ENCODE measurements around the gene PIP5K1A.
"Not testable (repeated sequence)": the region's sequence is repeated elsewhere in the genome, so short reads cannot be mapped to it uniquely, and the experiment has no call there.

The PIP5K1A gene, protein sequence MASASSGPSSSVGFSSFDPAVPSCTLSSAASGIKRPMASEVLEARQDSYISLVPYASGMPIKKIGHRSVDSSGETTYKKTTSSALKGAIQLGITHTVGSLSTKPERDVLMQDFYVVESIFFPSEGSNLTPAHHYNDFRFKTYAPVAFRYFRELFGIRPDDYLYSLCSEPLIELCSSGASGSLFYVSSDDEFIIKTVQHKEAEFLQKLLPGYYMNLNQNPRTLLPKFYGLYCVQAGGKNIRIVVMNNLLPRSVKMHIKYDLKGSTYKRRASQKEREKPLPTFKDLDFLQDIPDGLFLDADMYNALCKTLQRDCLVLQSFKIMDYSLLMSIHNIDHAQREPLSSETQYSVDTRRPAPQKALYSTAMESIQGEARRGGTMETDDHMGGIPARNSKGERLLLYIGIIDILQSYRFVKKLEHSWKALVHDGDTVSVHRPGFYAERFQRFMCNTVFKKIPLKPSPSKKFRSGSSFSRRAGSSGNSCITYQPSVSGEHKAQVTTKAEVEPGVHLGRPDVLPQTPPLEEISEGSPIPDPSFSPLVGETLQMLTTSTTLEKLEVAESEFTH

DNA sequence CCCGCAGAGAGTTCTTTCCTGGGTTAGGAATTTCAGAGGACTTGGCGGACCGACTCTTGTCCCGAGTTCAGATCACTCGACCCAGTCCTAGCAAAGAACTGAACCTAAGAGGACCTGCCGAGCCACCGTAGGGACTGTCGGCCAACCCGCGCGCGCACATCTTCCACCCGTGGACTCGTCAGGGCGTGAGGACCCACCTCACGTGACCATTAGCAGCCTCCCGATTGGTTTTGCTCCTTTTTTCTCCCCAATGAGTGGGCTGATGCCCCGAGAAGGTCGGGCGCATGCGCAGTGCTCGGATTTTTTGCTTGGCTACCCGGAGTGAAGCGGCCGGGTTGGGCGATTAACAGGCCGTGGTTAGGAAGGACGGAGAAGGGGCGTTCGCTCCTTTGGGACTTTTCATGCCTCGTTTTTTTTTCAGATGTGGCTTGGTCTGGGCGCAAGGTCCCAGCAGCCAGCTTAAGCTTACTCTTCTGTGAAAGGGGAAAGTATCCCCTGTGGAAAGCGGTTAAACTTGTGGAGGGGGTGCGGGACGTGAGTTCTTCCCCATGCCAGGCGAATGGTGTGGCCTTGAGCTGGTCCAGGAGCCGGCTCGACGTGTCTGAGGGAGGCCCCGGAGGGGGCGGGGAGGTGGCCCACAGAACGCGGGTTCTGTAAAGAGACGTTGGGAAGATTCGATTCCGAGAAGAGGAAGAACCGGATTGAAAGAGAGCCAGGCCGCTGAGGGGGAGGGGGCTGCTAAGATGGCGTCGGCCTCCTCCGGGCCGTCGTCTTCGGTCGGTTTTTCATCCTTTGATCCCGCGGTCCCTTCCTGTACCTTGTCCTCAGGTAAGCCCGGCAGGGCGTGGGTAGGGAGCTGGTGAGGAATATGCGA, at the start of gene PIP5K1A:
Gene PIP5K1A (plus strand): TSS at position 299 of the 874 bp plus-strand sequence. CDS start 445 bp downstream, at position 744.
- DNase-seq = peak; percentile 99

DNA sequence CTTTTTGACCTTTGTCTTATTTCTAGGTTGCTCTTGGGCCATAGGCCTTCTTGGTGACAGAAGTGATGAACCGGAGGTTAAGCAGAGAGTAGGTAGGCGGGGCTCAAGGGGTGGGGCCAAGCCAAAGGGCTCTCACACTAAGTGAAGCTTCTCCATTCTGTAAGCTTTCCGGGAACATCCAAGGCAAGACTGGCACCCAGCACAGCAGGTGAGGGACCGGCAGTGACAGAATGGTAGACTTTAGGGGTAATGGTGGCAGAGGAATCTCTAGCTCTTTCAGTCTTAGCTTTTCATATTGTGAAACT, 41.9 kb upstream of the PIP5K1A start, which contains the start of gene TNFAIP8L2:
Gene TNFAIP8L2 (plus strand): TSS at position 135 of the 305 bp plus-strand sequence. CDS start 2,049 bp downstream, outside the sequence.
- peak; percentile 76 for DNase-seq

DNA sequence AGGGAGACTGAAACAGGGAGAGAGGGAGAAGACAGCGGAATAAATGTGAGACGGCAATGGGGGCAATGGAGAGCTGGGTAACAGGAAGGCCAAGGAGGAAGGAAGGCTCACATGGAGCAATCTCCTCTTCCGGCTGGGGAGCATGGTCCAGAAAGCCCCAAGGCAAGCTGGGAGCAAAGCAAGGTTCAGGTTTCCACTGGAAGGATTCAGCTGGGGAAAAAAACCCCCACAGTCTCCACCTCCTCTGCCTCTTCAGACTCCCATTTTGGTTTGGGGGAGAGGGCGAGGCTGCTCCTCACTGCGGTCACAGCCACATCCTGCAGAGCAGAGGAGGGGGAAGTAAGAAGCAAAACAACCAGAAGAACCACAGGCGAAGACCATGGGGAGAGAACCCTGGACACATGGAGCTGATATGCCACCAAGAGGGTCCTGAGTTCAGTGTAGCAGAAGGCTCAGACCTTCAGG, 41.3 kb upstream of the PIP5K1A start:
- peak; percentile 45 for DNase-seq

DNA sequence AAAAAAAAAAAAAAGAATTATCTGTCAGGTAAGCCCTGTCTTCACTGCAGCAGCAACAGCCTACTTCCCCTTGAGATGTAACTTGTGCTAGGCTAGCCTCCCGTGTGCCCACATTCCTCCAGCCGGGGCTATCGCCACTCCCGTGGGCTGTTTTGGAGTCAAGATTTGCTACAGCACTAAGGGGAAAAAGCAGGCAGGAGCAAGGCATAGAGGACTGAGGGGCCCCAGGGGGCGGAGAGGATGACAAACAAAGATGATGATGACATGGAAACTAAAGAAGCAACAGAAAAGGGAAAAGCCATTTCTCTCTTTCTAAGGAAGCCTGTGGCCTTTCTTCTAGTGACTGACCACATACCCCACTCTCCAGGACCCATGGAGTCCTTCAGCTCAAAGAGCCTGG, 40.0 kb upstream of the PIP5K1A start:
- DNase-seq = peak; percentile 57

DNA sequence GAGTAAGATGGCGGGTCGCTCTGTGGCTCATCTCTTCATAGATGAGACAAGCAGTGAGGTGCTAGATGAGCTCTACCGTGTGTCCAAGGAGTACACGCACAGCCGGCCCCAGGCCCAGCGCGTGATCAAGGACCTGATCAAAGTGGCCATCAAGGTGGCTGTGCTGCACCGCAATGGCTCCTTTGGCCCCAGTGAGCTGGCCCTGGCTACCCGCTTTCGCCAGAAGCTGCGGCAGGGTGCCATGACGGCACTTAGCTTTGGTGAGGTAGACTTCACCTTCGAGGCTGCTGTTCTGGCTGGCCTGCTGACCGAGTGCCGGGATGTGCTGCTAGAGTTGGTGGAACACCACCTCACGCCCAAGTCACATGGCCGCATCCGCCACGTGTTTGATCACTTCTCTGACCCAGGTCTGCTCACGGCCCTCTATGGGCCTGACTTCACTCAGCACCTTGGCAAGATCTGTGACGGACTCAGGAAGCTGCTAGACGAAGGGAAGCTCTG, 39.6 kb upstream of the PIP5K1A start:
- peak; percentile 13 for DNase-seq

DNA sequence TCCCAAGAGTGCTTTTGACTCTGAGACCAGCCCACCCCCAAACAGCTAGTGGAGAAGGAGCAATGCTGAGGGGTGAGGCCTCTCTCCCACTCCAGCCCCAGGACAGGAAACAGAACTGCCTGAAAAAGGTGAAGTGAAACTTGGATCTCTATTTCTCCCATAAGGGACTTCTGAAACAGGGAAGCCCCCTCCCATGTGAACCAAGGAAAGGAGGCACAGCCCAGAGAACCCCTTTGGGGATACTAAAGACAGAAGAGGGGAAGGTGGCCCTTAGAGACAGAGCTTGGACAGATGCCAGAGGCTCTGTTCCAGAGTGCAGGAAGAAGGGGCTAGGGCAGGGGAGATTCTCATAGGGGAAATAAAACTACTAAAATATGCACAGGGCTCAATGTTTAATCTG, 39.0 kb upstream of the PIP5K1A start:
- DNase-seq = no peak

DNA sequence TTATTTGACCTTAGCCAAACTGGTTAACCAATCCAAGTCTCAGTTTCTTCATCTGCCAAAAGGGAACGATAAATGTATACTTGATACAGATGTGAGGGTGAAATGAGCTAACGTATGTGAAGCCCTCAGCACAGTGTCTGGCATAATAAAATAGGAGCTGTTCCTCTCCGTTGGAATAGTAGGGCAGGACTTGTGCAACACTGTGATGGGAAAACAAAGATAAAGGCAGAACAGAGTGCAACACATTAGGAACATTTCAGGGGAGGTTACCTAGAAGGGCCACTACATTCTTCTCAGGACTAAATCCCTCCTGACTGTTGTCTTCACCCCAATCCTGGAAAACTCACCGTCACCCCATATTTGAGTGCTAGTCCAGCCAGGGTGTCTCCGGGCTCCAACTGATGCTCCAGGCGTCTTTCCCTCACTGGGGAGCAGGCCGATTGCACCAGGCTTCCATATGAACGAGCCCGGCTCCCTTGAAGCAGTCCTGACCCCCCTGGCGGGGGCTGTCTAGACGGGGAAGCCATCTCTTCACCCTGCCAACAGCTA, 33.5 kb upstream of the PIP5K1A start:
- no peak for DNase-seq

DNA sequence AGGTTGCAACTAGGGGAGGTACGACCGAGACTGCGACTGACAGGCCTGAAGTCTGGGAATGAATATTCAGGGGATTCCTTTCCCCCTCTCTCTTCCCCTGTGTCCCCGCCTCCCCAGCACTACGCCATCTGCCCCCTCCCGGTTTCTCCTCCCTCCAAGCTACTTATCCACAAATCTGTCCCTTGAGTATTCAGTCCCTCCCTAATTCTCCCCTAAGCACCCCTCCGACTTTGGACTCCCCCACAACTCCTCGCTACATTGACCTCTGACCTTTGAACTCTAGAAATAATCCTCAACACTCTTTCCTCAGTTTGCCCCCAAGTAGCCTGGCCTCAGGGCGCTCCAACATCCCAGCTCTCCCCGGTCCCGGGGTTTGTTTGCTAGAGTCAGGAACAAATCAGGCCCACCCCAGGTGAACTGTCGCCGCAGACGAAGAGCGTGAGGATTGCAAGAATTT, 33.0 kb upstream of the PIP5K1A start:
- peak; percentile 9 for DNase-seq

DNA sequence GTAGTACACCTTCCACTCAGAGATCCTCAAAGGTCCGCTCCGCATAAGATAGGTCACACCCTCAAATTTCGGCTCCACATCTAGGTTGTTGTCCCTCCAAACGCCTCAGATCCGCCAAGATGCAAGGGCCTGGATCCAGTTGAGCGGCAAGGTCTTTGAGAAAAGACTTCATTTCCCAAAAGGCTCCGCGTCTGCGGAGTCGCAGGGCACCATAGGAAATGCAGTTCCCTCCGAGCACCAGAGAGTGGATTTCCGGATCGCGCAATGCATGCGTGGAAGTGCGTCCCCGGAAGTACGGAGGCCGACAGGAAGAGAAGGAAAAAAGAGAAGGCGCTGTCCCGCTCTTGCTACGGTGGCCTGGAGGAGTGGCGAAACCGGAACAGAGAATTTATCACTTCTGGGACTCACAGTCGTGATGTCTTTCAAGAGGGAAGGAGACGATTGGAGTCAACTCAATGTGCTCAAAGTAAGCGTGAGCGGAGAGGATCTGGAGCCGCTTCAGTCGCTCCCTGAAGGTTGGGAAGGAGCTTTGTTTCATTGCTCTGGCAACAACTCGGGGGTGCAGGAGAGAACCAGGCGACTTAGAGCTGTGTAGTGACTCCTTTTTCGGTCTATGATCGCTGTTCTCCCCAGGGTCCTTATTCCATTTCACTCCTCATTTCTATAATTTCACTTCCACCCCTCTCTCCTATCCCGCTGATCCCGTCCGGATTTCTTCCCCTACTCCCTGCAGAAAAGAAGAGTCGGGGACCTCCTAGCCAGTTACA, 32.4 kb upstream of the PIP5K1A start, which contains the start of the genes LYSMD1 and SCNM1:
Gene LYSMD1 (minus strand): TSS at position 165 of the 767 bp plus-strand sequence. CDS start 644 bp downstream, outside the sequence.
Gene SCNM1 (plus strand): TSS at position 407 of the 767 bp plus-strand sequence. CDS start 9 bp downstream, at position 416.
- DNase-seq = peak; percentile 92

DNA sequence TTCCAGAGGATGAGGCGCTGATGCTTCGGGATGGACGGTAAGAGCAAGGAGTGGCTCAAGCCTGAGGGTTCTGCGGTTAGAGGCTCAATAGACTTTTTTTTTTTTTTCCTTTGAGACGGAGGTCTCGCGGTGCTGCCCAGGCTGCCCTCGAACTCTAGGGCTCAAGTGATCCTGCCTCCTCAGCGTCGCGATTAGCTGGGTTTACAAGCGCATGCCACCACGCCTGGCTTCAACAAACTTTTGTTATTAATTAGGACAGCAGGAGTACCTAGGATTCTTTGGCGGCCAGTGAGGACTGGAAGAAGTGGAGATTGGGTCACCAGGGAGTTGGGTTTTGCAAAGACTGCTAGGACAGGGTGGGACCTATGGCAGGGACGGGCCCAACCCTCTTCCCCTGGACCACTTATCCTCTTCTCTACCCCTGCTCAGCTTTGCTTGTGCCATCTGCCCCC, 31.8 kb upstream of the PIP5K1A start:
- no peak for DNase-seq

DNA sequence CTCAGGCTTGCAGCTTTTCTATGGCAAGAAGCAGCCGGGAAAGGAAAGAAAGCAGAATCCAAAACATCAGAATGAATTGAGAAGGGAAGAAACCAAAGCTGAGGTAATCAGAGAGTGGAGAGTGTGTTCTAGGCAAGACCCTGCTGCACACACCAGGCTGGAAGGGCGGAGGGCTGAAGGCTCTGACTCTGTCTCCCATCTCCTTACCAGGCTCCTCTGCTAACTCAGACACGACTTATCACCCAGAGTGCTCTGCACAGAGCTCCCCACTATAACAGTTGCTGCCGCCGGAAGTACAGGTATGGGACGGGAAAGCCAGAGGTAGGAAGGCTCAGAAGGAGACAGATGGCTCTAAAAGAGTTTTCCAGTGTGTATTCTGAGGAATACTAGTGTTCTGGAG, 31.2 kb upstream of the PIP5K1A start:
- DNase-seq = no peak

DNA sequence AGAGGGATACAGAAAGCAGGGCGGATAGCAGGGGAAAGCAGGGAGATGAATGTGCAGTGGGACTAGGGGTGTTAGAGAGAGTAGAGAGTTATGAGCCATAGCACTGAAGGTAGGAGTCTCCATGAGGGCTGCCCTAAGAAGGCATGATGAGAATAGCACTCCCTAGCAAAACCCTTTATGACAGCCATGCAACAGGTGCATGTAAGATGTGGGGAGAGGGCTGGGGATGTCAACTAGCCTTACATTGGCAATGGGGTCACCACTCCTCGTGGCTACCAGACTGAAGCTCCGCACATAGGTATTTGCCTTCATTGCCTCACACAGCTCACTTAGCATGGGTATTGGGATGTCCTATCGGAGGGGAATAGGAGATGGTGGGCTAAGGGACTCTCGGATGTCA, 27.2 kb upstream of the PIP5K1A start:
- DNase-seq = no peak

DNA sequence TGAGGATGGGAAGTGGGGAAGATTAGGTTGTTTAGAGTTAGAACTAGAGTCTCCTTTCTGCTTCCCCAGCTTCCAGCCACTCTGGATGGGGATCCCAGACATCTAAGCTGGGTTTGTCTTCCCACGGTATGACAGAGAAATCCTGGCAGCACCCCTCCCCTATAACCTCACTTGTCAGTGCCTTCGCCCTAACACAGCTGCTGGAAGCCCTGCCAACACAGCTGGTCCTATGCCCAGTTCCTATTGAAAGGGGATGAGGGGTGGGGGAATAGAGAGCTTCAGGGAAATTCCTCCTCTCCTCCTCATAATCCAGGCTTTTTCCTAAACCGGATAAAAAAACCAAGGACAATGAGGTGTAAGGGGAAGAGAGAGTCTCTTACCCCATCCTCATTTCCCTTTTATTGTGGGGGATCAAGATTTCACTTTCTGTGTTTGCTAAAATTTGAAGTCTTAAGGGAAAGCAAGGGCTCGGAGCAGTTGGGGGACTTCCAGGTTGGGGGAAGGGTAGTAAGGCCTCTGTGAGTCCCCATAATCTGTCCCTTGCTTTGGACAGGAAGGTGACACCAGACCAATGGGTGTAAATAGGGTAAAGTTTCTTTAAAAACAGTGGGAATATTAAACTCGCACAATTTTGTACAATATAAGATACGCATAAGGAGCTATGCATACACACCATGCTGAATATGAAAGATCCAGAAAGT, 23.2 kb upstream of the PIP5K1A start:
- no peak for DNase-seq

DNA sequence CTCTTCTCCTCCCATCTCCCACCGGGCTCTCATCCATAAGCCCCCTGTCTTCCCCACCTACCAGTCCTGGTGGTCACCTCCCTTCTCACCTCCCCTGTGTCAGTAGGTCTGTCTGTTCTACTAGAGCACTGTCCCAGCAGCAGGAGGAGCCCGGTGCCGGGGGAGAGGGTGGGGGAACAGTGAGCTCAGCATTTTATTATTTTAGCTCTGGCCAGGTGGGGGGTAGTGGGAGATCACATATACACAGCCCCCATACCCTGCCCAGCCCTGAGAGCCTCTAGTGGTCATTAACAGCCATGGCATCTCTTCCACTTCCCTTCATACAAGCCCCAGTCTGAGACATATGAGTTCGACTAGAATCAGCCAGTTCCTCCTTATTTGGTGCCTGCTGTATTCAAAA, 22.5 kb upstream of the PIP5K1A start, which contains the start of gene TMOD4:
Gene TMOD4 (minus strand): TSS at position 119 of the 400 bp plus-strand sequence. CDS start 1,106 bp downstream, outside the sequence.
- no peak for DNase-seq

DNA sequence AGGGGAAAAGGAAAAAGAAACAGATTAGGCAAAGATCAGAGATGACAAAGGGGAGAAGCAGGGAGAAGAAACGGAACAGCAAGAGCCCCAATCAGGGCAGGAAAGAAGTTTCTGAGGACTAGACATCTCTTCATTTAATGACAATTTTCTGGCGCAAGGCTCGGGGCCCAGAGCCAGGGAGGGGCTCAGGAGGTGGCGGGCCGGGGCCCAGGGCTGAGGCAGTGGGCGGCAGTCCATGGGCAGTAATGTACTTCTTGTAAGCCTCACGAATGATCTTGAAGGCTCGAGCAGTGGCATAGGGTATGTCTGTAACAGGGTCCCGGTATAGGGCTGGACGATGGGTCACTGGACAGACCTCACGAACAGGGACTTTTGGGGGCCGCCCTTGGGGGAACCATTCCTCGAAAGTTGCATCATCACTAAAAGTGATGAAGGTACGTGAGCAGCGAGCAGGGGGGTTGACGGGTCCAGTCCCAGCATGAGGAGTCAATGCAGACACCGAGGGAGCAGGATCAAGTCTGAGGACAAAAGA, 21.8 kb upstream of the PIP5K1A start:
- DNase-seq = no peak

DNA sequence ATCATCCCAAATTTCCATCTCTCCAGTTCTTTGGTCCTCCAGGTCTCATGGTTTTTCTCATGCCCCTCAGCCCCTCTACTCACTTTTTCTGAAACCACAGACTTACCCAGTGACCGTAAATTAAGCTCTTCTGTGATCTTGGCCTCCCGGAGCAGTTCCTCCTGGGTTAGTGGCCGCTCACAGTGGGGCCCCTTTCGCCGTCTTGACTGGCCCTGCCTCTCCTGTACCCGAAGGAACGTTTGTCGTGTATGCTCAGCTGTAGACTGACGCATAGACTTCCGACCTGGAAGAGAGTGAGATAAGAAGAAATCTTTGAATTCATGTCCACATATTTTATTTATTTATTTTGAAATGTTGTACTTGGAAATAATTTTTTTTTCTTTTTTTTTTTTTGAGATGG, 14.1 kb upstream of the PIP5K1A start:
- no peak for DNase-seq

DNA sequence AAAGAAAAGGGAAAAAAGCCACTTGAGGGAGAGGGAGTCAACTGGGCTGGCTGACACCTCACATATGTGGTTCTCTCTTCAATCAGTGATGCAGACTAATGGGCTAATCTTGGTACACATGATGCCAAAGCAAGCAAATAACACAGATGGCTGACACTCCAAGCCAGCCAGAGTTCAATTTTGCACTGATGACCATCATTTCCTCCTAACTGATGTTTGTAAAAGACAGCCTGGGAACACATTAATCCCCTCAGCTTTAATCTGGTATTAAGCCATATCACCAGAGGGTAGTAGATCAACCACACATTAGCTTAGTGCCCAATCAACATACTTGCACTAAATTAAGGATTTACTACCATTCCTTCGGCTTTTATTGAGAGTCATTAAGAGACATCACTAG, 11.1 kb upstream of the PIP5K1A start:
- DNase-seq = no peak

DNA sequence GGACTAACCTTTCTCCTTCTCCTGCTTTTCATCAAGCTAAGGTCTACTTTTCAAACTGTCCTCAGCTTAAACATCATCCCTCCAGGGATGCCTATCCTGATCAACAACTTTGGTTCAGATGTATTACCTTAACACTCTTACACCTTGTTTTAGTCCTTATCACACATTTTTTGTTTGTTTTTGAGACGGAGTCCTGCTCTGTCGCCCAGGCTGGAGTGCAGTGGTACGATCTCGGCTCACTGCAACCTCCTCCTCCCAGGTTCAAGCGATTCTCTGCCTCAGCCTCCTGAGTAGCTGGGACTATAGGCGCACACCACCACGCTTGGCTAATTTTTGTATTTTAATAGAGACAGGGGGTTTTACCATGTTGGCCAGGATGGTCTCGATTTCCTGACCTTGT, 9.7 kb upstream of the PIP5K1A start:
- not testable (repeated sequence) for DNase-seq

DNA sequence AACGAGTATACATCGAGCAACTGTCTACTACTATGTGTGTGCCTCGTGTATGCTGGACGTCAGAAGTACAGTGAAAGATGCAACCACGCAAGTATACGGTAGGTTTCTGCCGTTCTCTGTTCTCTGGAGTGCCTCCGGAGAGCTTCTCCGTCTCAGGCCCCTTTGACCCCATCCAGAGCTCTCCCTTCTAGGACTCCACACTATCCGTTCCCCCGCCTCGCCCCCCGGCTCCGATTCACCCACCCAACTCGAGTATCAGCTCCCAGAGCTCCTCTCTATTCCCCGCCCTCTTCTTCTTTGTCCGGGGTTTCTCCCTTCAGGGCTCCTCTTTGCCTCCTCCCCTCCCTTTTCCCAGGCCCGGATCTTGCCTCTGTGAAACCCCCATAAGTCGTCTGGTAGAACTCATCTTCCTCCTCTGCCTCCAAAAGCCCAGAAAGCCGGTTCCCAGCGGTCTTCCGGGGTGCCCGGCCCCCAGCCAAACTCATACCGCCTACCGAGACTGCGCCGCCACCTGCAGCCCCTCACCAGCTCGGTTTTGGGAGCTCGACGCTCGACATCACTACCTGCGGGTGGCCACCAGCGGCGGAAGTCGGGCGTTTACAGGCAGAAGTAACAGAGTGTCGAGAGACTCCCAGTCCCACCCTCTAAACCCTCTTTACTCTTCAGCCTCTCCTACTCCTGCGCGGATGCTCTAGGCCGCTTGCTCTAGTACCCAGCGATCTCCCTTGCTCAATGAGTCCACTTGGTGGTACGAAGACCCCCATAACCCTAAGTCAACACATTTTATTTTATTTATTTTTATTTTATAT, 8.5 kb upstream of the PIP5K1A start, which contains the start of gene VPS72:
Gene VPS72 (minus strand): TSS at position 561 of the 809 bp plus-strand sequence. CDS start 76 bp downstream, at position 485.
- DNase-seq = peak; percentile 83

Data from stimulated activated CD4-positive, alpha-beta T cell treated with anti-CD3 and anti-CD28 coated beads, Interleukin-4, amount 100 ng/mL, for 1 hour (primary cell).